Left cardiac atrium (tissue), 4 donors: ENCODE results near the gene CCDC192. TPM values are rescaled to one million over a fixed set of nuclear protein-coding genes. Genes with fewer than 3 reads are reported as not detected.
"Not testable (repeated sequence)": the region's sequence is repeated elsewhere in the genome, so short reads cannot be mapped to it uniquely, and the experiment has no call there.

Experiments
- ATAC-seq, 2 donors: fragments of 200-7000 bp; cut with Tn5 transposase; one replicate each; pipeline ENCODE4 v1.9.1; 2020; ENCODE audit warnings: mild to moderate bottlenecking in 2 of 2, moderate library complexity in 2 of 2
- DNase-seq: peaks from one replicate; pipeline ENCODE4 v3.0.0-alpha.2; 2020
- intact Hi-C, 2 donors: fragments of 100-400 bp; cut with DNase I; formaldehyde crosslinking; loops; one replicate each; pipeline versions ENCODE4 v1.14.1 to v1.15.1; 2022 to 2023
- total RNA-seq, 2 donors: library from RNA; stranded (reverse); fragmentation: NEBNext Ultra II Directional; extraction: Animal tissue kit (Norgen Biotek cat#: 25700); gene quantifications; one replicate each; pipeline ENCODE4 v1.2.1, GENCODE V29; 2021
- donor health status: DM: no; HTN: yes; CAD: no.
- donor health status: DM: no; HTN: yes; CAD: no; lungs with severe emphysema.
- donor health status: DM: yes; HTN: yes; CAD: no.
- donor health status: Dilated cardiomyopathy.

CCDC192 gene
- total RNA-seq, 2 donors from 2014 or later, result not detected

DNA sequence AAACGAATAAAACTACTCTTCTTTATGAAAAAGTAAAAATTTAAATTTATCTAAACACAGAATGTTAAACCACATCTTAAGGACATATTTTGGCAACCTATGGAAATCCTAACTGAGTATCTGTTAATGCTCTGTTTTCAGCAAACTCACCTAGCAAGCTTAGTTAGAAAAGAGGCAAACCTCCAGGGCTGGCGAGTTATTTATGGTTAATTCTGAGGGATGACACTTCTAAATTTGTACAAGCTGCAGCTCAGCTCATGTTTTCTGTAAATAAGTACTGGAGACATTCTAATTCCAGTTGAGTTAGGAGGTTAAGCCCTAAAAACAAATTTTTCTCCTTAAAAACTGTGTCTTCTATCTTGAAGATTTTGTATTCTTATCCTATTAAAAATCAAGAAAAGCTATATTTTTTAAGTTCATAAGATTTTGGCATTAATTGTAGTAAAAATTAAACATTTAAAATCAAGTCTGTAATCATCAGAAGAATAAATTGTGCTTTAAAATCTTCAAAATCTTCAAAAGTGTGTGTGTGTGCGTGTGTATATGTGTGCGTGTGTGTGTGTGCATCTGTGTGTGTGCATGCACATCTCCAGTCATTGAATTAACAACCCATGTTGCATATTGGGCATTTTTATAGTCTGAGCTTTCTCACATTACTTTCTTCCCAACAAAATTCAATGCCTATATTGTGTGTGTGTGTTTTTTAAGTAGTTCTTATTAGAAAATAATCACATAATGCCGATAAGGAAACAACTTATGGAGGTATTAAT lies 127.8 kb downstream of the CCDC192 start:
- ATAC-seq, result no peak
- intact Hi-C loops, result no loop called here

GRCh38 chr5:127832067-127832466 lies 128.9 kb downstream of the CCDC192 start:
- intact Hi-C loops, result no loop called here
- DNase-seq (no peak), ATAC-seq (no peak)

More for the DNA sequence above, 127.8 kb downstream of the CCDC192 start:
- DNase-seq, result no peak

DNA sequence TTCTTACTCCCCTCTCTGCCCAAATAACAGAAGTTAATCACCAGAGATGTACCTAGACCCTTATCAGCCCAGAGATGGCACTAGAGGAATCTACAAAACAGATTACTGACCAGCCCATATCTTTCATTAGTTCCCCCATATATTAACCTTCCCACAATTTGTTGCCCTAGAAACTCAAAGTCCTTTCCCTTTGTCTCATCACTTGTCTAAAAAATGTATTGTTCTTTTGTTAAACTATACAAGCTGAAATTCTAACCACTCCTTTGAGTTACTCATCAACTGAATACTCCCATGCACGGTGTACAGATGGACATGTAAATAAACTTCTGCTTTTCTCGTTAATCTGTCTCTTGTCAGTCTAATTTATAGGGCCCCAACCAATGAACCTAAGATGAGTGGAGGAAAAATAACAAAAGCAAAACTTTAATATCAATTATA lies 130.9 kb downstream of the CCDC192 start:
- intact Hi-C loops, result no loop called here
- ATAC-seq (no peak), DNase-seq (no peak)

- ATAC-seq (no peak), DNase-seq (no peak)
- intact Hi-C loops, result no loop called here
These were observed 131.4 kb downstream of the CCDC192 start for GRCh38 chr5:127834554-127834953.

GRCh38 chr5:127838661-127839060 lies 135.5 kb downstream of the CCDC192 start:
- ATAC-seq (peak in 1 of 2 donors; percentile 41), DNase-seq (no peak)
- intact Hi-C loops, result no loop called here

- ATAC-seq (no peak), DNase-seq (no peak)
- intact Hi-C loops, result no loop called here
These were observed 135.9 kb downstream of the CCDC192 start for GRCh38 chr5:127839072-127839471.

DNA sequence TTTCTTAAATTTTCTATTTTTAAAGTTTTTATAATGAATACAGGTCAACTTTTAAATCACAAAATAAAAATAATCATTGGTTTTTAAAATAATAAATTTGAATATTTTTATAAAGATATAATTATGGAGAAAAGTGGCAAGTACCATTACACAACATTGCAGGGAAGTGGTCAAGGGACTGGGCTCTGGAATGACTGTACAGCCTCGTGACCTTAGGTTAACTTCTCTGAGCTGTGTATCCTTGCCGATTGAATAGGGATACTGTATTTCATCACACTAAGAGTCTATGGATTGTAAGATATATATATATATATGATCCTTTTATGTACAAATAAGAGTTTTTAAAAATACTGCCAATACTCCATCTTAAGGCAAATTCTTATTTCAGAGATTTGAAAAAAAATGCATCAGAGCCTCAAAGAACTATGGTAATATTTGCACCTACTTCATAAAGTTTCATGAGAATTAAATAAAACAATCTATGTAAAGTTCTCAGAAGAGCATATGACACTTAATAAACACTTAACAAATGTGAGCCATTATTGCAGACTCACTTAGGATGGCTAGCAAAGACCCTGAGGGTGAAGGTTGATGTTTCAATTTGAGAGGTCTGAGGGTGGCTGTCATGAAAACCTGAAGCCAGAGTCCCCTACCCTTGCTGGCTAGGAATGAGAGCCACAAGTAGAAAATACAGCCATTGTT lies 136.5 kb downstream of the CCDC192 start:
- intact Hi-C loops, result no loop called here
- no peak for DNase-seq
- ATAC-seq, result peak in 1 of 2 donors; percentile 57

- intact Hi-C loops, result no loop called here
- no peak for DNase-seq
- ATAC-seq, result no peak
These were observed 137.0 kb downstream of the CCDC192 start for GRCh38 chr5:127840198-127840524.

DNA sequence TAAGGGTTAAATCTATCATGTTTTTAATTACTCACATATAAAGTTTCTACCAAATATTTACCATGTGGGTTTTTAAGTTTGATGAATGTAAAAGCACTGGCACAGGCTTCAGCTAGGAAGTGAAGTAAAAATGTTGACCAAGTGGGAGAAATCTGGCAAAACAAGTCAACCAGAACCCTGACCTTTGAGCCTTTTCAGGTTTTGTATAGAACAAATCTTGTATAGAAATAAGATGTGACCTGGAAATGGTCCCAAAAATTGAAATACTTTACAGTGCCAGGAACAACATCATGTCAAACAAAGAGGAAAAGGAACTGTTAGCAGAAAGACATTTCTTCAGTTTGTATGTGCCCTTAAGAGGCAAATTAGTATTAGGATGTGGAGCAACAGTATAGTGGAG lies 137.6 kb downstream of the CCDC192 start:
- DNase-seq (no peak), ATAC-seq (no peak)
- intact Hi-C loops, result no loop called here

- peak; percentile 58 for DNase-seq
- intact Hi-C loops, result no loop called here
- ATAC-seq, result peak; percentile 81 to 89
These were observed 141.4 kb downstream of the CCDC192 start for GRCh38 chr5:127844581-127845021.

- intact Hi-C loops, result no loop called here
- DNase-seq (no peak), ATAC-seq (no peak)
These were observed 143.7 kb downstream of the CCDC192 start for GRCh38 chr5:127846884-127847283.

GRCh38 chr5:127847641-127848040 lies 144.4 kb downstream of the CCDC192 start:
- DNase-seq, intact Hi-C loops, ATAC-seq: not testable (repeated sequence)

DNA sequence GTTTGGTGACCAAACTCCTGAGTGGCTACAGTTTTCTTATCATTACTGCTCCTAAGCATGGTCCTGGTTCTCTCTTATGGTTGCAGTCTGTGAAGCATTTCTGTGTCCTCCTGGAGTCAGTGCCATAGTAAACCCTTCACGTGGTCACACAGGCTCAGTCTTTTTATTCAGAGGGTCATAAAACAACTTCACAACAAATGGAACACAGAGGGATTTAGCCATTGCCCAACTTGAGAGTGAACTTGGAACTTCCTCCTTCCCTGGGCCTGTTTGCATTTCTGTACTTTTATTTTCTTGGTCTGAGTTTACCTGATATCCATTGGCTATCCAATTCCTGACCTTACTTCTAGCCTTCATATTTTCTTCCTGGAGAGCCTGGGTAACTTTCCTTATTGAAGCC lies 144.9 kb downstream of the CCDC192 start:
- ATAC-seq (no peak), DNase-seq (no peak)
- intact Hi-C loops, result no loop called here

GRCh38 chr5:127849408-127849807 lies 146.2 kb downstream of the CCDC192 start:
- no peak for ATAC-seq
- no peak for DNase-seq
- intact Hi-C loops, result no loop called here

- intact Hi-C loops, result no loop called here
- ATAC-seq (peak in 1 of 2 donors; percentile 53), DNase-seq (no peak)
These were observed 146.7 kb downstream of the CCDC192 start for GRCh38 chr5:127849891-127850290.

- ATAC-seq (no peak), DNase-seq (no peak)
- intact Hi-C loops, result no loop called here
These were observed 148.8 kb downstream of the CCDC192 start for GRCh38 chr5:127851964-127852363.

- DNase-seq (no peak), ATAC-seq (no peak)
- intact Hi-C loops, result no loop called here
These were observed 151.3 kb downstream of the CCDC192 start for GRCh38 chr5:127854520-127854919.

- intact Hi-C loops, result no loop called here
- DNase-seq (no peak), ATAC-seq (no peak)
These were observed 153.1 kb downstream of the CCDC192 start for GRCh38 chr5:127856292-127856691.

GRCh38 chr5:127858116-127858784 lies 155.1 kb downstream of the CCDC192 start:
- intact Hi-C loops, result no loop called here
- ATAC-seq, result peak; percentile 47 to 86
- DNase-seq, result no peak

DNA sequence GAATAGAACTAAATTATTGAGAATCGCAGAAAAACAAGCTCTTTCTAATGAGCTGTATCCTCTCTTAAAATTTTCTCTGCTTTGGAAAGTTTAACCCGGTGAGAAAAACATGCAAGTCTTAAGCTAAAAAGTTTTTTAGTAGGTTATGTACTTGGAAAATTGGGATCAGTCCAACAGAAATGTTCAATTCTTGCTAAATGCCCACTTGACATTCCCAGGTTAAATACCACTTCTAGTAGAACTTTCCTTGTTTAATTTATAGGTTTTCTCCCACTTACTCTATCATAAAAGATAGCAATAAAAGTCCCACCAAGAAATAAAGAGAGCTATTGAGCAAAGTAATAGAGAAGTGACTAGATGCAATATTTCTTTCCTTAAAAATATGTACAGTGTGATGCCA lies 157.1 kb downstream of the CCDC192 start:
- ATAC-seq (no peak), DNase-seq (no peak)
- intact Hi-C loops, result no loop called here
